NCI-H526 treated with DMSO at 0.1 percent for 48 hours (cell line): ENCODE measurements around the gene DYNLT5.
"Not testable (repeated sequence)": the region's sequence is repeated elsewhere in the genome, so short reads cannot be mapped to it uniquely, and the experiment has no call there.

Source experiments
- DNase-seq: peaks from one replicate; lab custom pipeline; 2025; lab: John Stamatoyannopoulos, UW

Gene DYNLT5

DNA sequence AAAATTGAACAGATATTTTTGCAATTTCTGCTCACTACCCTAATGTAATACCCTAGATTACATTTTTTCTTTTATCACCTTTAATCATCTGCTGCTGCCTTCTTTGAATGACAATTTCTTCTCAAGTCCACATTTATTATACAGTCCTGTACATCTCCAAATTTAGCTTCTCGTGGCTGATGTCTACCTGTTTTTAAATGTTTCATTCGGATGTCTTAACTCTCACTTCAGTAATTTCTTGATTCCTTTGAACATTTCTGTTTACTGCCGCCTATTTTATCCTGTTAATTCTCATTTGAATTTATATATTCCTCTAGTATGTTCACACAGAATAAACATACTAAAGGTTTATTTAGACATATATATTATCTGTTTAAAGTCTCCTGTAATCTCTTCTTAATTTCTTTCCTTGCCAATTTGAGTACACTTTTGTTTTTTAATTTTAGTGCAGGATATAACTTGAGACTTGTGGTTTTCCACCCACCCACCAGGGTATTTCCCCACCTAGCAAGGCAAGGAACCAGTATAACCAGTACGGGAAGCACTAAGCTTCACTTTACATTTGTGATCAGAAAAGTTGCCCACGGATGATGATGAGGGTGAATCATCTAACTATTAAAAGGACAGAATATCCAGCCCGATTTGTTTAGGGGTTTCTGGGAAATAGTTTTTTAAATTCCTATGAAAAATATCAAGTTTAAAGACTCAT is 36.1 kb downstream of the DYNLT5 start:
- no peak for DNase-seq

DNA sequence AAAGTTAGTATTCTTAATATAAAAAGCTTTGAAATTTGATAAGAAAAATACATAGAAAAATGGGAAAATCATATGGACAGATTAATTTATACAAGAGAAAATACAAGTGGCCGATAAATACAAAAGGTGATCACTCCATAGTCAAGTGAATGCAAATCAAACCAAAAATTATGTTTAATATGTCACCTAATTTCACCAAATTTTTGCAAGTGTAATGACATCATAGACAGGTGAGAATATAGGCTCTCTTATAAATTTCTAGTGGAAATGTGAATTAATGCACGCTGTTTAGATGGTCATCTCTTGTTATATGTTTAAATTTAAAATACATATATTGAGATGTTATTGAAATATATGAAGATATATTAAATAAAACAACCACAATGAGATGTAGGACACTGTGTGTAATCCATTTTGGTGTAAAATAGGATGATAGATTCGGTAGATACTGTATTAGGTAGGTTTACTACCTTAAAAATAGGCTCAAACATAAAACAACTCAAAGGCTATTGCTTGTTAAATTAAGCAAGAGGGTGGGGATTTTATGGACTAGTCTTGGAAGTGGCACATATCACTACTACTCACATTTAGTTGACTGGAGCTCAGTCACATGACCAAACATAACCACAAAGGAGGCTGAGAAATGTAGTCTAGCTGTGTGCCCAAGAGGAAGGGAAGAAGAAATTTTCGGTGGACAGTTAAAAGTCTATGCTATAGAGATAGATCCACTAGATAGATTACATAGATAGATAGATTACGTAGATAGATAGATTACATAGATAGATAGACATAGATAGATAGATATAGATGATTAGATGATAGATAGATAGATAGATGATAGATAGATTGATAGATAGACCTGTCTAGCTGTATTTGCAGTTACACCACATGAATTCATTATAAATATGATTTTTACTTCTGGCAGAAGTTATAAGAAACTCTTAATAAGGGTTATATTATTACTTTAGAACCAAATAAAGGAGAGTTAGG is 39.7 kb downstream of the DYNLT5 start:
- DNase-seq = no peak

DNA sequence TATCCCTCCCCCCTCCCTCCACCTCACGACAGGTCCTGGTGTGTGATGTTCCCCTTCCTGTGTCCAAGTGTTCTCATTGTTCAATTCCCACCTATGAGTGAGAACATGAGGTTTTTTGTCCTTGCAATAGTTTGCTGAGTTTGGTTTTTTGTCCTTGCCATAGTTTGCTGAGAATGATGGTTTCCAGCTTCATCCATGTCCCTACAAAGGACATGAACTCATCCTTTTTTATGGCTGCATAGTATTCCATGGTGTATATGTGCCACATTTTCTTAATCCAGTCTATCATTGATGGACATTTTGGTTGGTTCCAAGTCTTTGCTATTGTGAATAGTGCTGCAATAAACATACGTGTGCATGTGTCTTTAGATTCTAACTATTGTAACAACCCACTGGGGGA is 43.6 kb downstream of the DYNLT5 start:
- not testable (repeated sequence) for DNase-seq

DNA sequence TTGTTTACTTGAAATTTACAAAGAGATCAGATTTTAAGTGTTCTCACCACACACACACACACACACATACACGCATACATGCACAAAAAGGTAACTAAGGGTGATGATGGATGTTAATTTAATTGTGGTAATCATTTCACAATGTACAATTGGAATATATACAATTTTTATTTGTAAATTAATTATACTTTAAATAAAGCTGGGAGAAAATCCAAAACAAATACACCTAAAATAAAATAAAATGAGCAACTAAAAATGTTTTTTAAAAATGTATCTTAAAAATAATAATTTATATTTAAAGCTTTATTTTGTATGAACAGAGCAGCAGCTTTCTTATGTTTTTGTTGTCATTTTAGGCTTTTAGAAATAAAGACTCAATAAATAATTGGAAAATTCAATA is 57.0 kb downstream of the DYNLT5 start:
- DNase-seq = no peak

DNA sequence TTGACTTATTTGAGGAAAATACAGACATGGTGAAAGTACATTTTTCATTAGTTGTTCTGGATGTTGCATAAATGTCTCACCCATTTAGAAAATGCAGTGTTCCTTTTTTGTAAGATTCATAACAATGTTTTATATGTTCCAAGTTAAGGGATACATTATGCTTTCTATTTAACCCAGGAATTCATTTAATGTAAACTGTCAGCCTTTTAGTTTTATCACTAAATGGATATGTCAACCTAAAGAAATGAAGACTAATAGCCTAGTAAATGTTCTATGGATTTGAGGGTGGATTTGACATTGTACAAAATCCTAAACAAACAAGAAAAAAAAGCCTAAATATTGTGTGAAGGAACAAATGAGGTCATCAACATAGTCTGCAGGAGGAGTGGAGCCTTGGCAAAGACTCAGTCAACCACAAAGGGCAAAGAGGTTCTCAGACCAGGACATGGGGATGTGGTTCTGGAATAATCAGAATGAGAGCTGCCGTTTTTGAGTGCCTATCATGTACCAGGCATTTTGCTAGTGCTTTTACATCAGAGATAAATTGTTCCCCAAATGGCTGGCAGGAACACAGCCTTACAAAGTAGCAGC is 57.6 kb downstream of the DYNLT5 start:
- no peak for DNase-seq

DNA sequence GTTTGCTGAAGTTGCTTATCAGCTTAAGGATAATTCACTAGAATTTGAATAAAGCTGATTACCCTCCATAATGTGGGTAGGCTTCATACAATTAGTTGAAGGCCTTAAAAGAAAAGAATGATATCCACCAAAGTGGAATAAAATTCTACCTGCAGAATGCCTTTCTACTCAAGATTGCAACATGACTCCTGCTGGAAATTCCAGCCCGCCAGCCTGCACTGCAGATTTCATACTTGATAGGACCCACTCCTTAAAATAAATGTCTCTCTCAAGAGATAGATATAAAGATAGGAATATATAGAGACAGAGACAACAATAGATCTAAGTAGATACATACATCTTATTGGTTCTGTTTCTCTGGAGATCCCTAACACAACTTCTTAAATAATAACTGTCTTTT is 72.5 kb downstream of the DYNLT5 start:
- DNase-seq = no peak
